HCT116 (cell line): ENCODE results near the gene ZNF862. TPM values are rescaled to one million over a fixed set of nuclear protein-coding genes. Genes with fewer than 3 reads are reported as not detected.

ENCODE experiments used
- ATAC-seq: fragments of 200-7000 bp; cut with Tn5 transposase; 2 replicates; pipeline ENCODE4 v1.9.1; 2020; ENCODE audit warnings: mild to moderate bottlenecking, moderate library complexity
- BruUV-seq: library from RNA; stranded (reverse); fragments of 400-500 nt; replicated peaks from 2 replicates; lab custom pipeline; 2021; lab: Mats Ljungman, UMichigan
- CTCF ChIA-PET: fragments of 300-600 bp; sonication (Branson Sonifier 250); formaldehyde crosslinking; loops from one replicate; lab custom pipeline; 2021; ENCODE audit warnings: antibody characterized with exemption; lab: Charles Lee
- POLR2A ChIA-PET: fragments of 300-600, 350-600 bp; sonication (Branson Sonifier 250); formaldehyde crosslinking; loops from one replicate; lab custom pipeline; 2021; ENCODE audit warnings: antibody characterized with exemption; lab: Charles Lee
- RAD21 ChIA-PET, 2 experiments: fragments of 300-600 bp; sonication (Branson Sonifier 250); formaldehyde crosslinking; loops; one replicate each; lab custom pipeline; 2023; ENCODE audit warnings: low total read pairs in 2 of 2; ENCODE audit not compliant: uncharacterized antibody in 2 of 2, unreplicated experiment in 2 of 2, low non-redundant PET in 1 of 2; lab: Charles Lee
- DNase-seq: peaks from one replicate; pipeline ENCODE4 v3.0.0-alpha.2; 2010; ENCODE audit warnings: low read depth, low spot score
- H2AFZ ChIP-seq: fragments of 200-600 bp; shearing (Covaris generic), sonication (generic); 2 replicates; pipeline ENCODE4 v1.6.1; 2017; ENCODE audit warnings: low read depth, mixed run types, mixed read lengths, antibody characterized with exemption, low read length; ENCODE audit not compliant: poor library complexity, severe bottlenecking
- H3K27ac ChIP-seq: 2 replicates; pipeline ENCODE4 v1.5.1; 2012; ENCODE audit warnings: low read depth, low read length
- H3K27me3 ChIP-seq: fragments of 200-600 bp; sonication (generic); 2 replicates; pipeline ENCODE4 v1.6.1; 2016; ENCODE audit warnings: mixed run types, low read length, mixed read lengths; ENCODE audit not compliant: insufficient read depth
- H3K36me3 ChIP-seq, 2 experiments: fragments of 200-500 bp in 1 of 2; fragments of 200-600 bp in 1 of 2; sonication (Bioruptor generic) in 1 of 2; sonication (generic) in 1 of 2; 2 replicates each; pipeline versions ENCODE4 v1.5.1 to v1.6.1; 2014 to 2016; ENCODE audit warnings: low read length in 2 of 2, inconsistent platforms in 1 of 2, mixed read lengths in 1 of 2, mixed run types in 1 of 2; ENCODE audit not compliant: insufficient read depth in 2 of 2, control insufficient read depth in 1 of 2
- H3K4me1 ChIP-seq, 2 experiments: fragments of 200-600 bp in 1 of 2; sonication (generic) in 1 of 2; 2 replicates each; pipeline versions ENCODE4 v1.5.1 to v1.6.1; 2012 to 2017; ENCODE audit warnings: low read length in 2 of 2, inconsistent platforms in 1 of 2, mild to moderate bottlenecking in 1 of 2, mixed read lengths in 1 of 2, mixed run types in 1 of 2, moderate library complexity in 1 of 2; ENCODE audit not compliant: insufficient read depth in 2 of 2, control insufficient read depth in 1 of 2
- H3K4me2 ChIP-seq: fragments of 200-600 bp; sonication (generic); 2 replicates; pipeline ENCODE4 v1.6.1; 2017; ENCODE audit warnings: mixed run types, low read length, mixed read lengths
- H3K4me3 ChIP-seq, 2 experiments: fragments of 200-600 bp in 1 of 2; sonication (generic) in 1 of 2; replicated peaks in 1 of 2; 2 replicates each; pipeline ENCODE4 v1.5.1; 2011 to 2016; ENCODE audit warnings: low read length in 2 of 2, control low read depth in 1 of 2, low read depth in 1 of 2, mild to moderate bottlenecking in 1 of 2, mixed read lengths in 1 of 2, mixed run types in 1 of 2
- H3K79me2 ChIP-seq: fragments of 200-600 bp; sonication (generic); 2 replicates; pipeline ENCODE4 v1.6.1; 2017; ENCODE audit warnings: mild to moderate bottlenecking, mixed run types, low read length, moderate library complexity, mixed read lengths; ENCODE audit not compliant: insufficient read depth
- H3K9ac ChIP-seq: fragments of 200-600 bp; sonication (generic); 2 replicates; pipeline ENCODE4 v1.6.1; 2016; ENCODE audit warnings: low read length, mixed read lengths
- H3K9me2 ChIP-seq: fragments of 200-600 bp; sonication (generic), shearing (Covaris generic); 2 replicates; pipeline ENCODE4 v1.6.1; 2017; ENCODE audit warnings: mixed run types, mild to moderate bottlenecking, moderate library complexity; ENCODE audit not compliant: insufficient read depth
- H3K9me3 ChIP-seq, 2 experiments: fragments of 200-500 bp in 1 of 2; fragments of 200-600 bp in 1 of 2; sonication (Bioruptor generic) in 1 of 2; sonication (generic) in 1 of 2; 2 replicates each; pipeline ENCODE4 v1.6.1; 2014 to 2017; ENCODE audit warnings: low read length in 2 of 2, mixed read lengths in 2 of 2, inconsistent platforms in 1 of 2, low read depth in 1 of 2, mild to moderate bottlenecking in 1 of 2, mixed run types in 1 of 2, moderate library complexity in 1 of 2; ENCODE audit not compliant: control insufficient read depth in 1 of 2, insufficient read depth in 1 of 2
- H4K20me1 ChIP-seq: fragments of 200-600 bp; sonication (generic), shearing (Covaris generic); 2 replicates; pipeline ENCODE4 v1.6.1; 2017; ENCODE audit warnings: mixed run types, mild to moderate bottlenecking, moderate library complexity; ENCODE audit not compliant: insufficient read depth
- CBX3 ChIP-seq: IDR thresholded peaks from 2 replicates; pipeline ENCODE4 v1.6.1; 2012; ENCODE audit warnings: low read depth
- CEBPB ChIP-seq: IDR thresholded peaks from 2 replicates; pipeline ENCODE4 v1.6.1; 2012; ENCODE audit warnings: low read depth
- EGR1 ChIP-seq: IDR thresholded peaks from 2 replicates; pipeline ENCODE4 v1.6.1; 2012; ENCODE audit warnings: low read depth
- MAX ChIP-seq: IDR thresholded peaks from 2 replicates; pipeline ENCODE4 v1.6.1; 2012
- POLR2AphosphoS5 ChIP-seq: IDR thresholded peaks from 2 replicates; pipeline ENCODE4 v1.6.1; 2011; ENCODE audit warnings: mild to moderate bottlenecking, low read depth, low read length, moderate library complexity
- RAD21 ChIP-seq: IDR thresholded peaks from 2 replicates; pipeline ENCODE4 v1.6.1; 2012; ENCODE audit warnings: low read depth, mild to moderate bottlenecking
- SP1 ChIP-seq: IDR thresholded peaks from 2 replicates; pipeline ENCODE4 v1.6.1; 2012; ENCODE audit warnings: low read depth
- SRF ChIP-seq: IDR thresholded peaks from 2 replicates; pipeline ENCODE4 v1.6.1; 2012; ENCODE audit warnings: low read depth
- YY1 ChIP-seq: IDR thresholded peaks from 2 replicates; pipeline ENCODE4 v1.6.1; 2011; ENCODE audit warnings: low read length, low read depth, moderate library complexity, mild to moderate bottlenecking; ENCODE audit not compliant: insufficient replicate concordance; ENCODE audit errors: extremely low read depth
- ZBTB33 ChIP-seq: IDR thresholded peaks from 2 replicates; pipeline ENCODE4 v1.6.1; 2011; ENCODE audit warnings: mild to moderate bottlenecking, low read length, moderate library complexity; ENCODE audit not compliant: insufficient replicate concordance; ENCODE audit errors: extremely low read depth
- ZNF274 ChIP-seq: fragments of 200-500 bp; sonication (Bioruptor generic); IDR thresholded peaks from 2 replicates; pipeline ENCODE4 v1.6.1; 2014; ENCODE audit warnings: mild to moderate bottlenecking, low read depth, low read length, inconsistent platforms
- intact Hi-C: fragments of 100-400 bp; cut with micrococcal nuclease; formaldehyde crosslinking; loops from 2 replicates; pipeline ENCODE4 v1.10.0; 2022
- total RNA-seq: library from RNA; stranded (reverse); gene quantifications from one replicate; pipeline ENCODE4 v1.2.1, GENCODE V29; 2021; ENCODE audit not compliant: unreplicated experiment

The ZNF862 gene
- total RNA-seq, 1 experiment from 2014 or later: 8.5 TPM

GRCh38 chr7:149818536-149818840 lies 19.7 kb upstream of the ZNF862 start:
- Histone ChIP-seq H3K4me1 (no peaks in the 10 kb centered on the region), H3K27me3 (no peaks in the 10 kb centered on the region), H3K9me2 (no peaks in the 10 kb centered on the region), H4K20me1 (no peaks in the 10 kb centered on the region), H3K36me3 (no peaks in the 10 kb centered on the region), H3K9me3 (no peaks in the 10 kb centered on the region), H3K4me3 (no peak overlapping the region), H3K27ac (no peak overlapping the region), H3K79me2 (no peaks in the 10 kb centered on the region), H3K4me2 (no peak overlapping the region), H3K9ac (no peak overlapping the region), H2AFZ (no peak overlapping the region)
- no TSS peak for BruUV-seq
- DNase-seq: no peak
- POLR2A ChIA-PET: no interaction called here
- CTCF ChIA-PET: no interaction called here
- ATAC-seq: no peak
- RAD21 ChIA-PET: no interaction called here
- intact Hi-C loops: no loop called here
- TF ChIP-seq ZBTB33 (no peak), SP1 (no peak), SRF (no peak), CBX3 (no peak), POLR2AphosphoS5 (no peak)

GRCh38 chr7:149819141-149819960 lies 18.8 kb upstream of the ZNF862 start:
- ChIA-PET CTCF (no interaction called here), POLR2A (no interaction called here), RAD21 (no interaction called here)
- no peaks in the 10 kb centered on the region for H3K9me2 ChIP-seq
- no peak for DNase-seq
- H4K20me1 ChIP-seq: no peaks in the 10 kb centered on the region
- H3K79me2 ChIP-seq: no peaks in the 10 kb centered on the region
- H3K9me3 ChIP-seq: no peaks in the 10 kb centered on the region
- intact Hi-C loops: no loop called here
- no peak overlapping the region for H3K9ac ChIP-seq
- no TSS peak for BruUV-seq
- H3K27me3 ChIP-seq: no peaks in the 10 kb centered on the region
- no peak overlapping the region for H3K27ac ChIP-seq
- H2AFZ ChIP-seq: no peak overlapping the region
- no peaks in the 10 kb centered on the region for H3K36me3 ChIP-seq
- H3K4me3 ChIP-seq: no peak overlapping the region
- no peaks in the 10 kb centered on the region for H3K4me1 ChIP-seq
- ATAC-seq: no peak
- H3K4me2 ChIP-seq: no peak overlapping the region
- TF ChIP-seq ZNF274 (no peak), POLR2AphosphoS5 (no peak), YY1 (no peak), RAD21 (no peak), MAX (no peak), CEBPB (no peak), EGR1 (no peak), ZBTB33 (no peak)
